HUES64 (cell line): ENCODE data around the gene DYRK1A.

ENCODE experiments used
- H3K27ac ChIP-seq: 2 replicates; pipeline ENCODE4 v1.7.0; 2013; ENCODE audit warnings: low read depth, low read length, inconsistent platforms
- H3K27me3 ChIP-seq: 2 replicates; pipeline ENCODE4 v1.6.1; 2013; ENCODE audit warnings: mild to moderate bottlenecking, low read length; ENCODE audit not compliant: insufficient read depth
- H3K36me3 ChIP-seq: 2 replicates; pipeline ENCODE4 v1.6.1; 2013; ENCODE audit warnings: mild to moderate bottlenecking, low read length; ENCODE audit not compliant: insufficient read depth
- H3K4me1 ChIP-seq: 2 replicates; pipeline ENCODE4 v1.6.1; 2013; ENCODE audit warnings: mild to moderate bottlenecking, low read length, moderate library complexity; ENCODE audit not compliant: insufficient read depth
- H3K4me3 ChIP-seq: 2 replicates; pipeline ENCODE4 v1.5.1; 2013; ENCODE audit warnings: mild to moderate bottlenecking, low read length, moderate library complexity
- H3K9ac ChIP-seq: 2 replicates; pipeline ENCODE4 v1.6.1; 2013; ENCODE audit warnings: mild to moderate bottlenecking, low read depth, low read length
- H3K9me3 ChIP-seq: 2 replicates; pipeline ENCODE4 v1.6.1; 2013; ENCODE audit warnings: low read depth, low read length; ENCODE audit not compliant: insufficient read depth
- WGBS: fragments of 150-250, 120-280 bp; methylation state at CpG from one replicate; pipeline ENCODE4 v1.1.7; 2013; ENCODE audit warnings: missing lambda C conversion rate; 5-methylcytosine and 5-hydroxymethylcytosine counted together

Gene DYRK1A

DNA sequence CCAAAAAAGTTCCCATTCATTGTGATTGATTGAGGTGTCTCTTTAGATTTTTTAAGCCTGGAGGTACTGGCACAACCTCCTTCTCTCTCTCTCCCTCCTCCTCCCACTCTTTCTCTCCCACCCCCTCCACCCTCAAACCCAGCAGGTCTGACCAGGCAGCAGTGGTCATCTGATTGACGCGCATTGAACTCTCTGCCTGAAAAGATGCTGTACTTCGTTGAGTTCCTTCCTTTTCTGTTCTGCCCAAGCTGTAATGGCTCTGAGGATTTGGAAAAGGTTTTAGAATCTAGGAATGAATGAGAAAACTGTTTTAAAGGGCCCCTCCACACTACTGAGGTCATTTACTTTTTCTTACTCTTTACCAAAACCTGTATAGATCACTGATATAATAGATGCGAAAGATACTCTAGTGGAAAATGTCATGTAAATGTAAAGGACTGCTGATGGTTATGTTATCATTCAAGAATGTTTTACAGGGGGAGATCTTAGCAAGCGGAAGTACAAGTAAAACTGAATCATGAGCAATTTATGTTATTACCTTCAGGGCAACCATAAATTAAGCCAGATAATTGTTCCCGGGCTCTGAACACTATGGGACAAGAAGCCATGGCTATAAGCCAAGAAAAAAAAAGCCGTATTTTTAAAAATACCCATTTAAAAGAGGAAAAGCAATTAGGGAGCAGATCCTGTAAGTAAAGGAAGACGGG is 25.2 kb upstream of the DYRK1A start:
- Histone ChIP-seq H3K36me3 (no peaks in the 10 kb centered on the region), H3K9ac (no peak overlapping the region), H3K4me3 (no peak overlapping the region), H3K9me3 (no peaks in the 10 kb centered on the region), H3K27ac (no peak overlapping the region), H3K4me1 (no peaks in the 10 kb centered on the region), H3K27me3 (no peaks in the 10 kb centered on the region)
- 86% methylated on average over 7 of the region's 8 CpGs for WGBS

DNA sequence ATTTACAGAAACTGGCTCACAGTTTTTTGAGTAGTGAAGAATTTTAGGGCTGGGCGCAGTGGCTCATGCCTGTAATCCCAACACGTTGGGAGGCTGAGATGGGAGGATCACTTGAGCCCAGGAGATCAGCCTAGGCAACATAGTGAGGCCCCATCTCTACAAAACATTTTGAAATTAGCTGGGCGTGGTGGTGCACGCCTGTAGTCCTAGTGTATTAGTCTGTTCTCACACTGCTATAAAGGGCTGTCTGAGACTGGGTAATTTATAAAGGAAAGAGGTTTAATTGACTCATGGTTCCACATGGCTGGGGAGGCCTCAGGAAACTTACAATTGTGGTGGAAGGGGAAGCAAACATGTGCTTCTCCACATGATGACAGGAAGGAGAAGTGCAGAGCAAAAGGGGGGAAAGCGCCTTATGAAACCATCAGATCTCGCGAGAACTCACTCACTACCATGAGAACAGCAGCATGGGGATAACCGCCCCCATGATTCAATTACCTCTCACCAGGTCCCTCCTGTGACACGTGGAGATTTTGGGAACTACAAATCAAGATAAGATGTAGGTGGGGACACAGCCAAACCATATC is 24.4 kb upstream of the DYRK1A start:
- Histone ChIP-seq H3K27me3 (no peaks in the 10 kb centered on the region), H3K4me3 (no peak overlapping the region), H3K27ac (no peak overlapping the region), H3K9me3 (peaks cover under 1% of the 10 kb centered on the region; the same call in 1 of the 2 replicates), H3K4me1 (no peaks in the 10 kb centered on the region), H3K9ac (no peak overlapping the region), H3K36me3 (no peaks in the 10 kb centered on the region)
- WGBS, result 97% methylated on average over 7 of the region's 9 CpGs

DNA sequence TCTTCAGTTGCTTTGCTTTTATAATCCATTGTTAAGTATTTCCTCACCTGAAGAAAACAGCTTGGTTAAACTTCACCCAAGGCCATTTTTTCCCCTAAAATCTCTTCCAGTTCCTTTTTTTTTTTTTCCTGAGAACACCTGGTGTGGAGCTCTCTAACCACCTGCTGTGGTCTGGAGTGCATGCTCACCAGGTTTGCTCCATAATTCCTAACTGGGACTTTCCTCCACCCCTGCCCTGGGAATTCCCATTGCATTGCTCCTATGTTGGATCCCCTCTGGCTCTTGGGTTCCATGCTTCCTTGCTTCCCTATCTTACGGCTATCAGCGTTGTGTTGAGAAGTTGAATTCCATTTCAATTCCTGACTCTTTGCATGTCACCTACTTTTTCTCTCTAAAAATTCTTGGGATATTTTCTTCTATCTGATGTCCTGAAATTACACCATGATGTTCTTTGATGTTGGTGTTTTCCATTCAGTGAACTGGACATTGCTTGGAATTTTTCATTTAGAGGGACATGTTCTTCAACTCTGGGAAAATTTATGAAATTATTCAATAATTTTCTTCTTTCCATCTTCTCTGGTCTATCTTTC is 19.6 kb upstream of the DYRK1A start:
- Histone ChIP-seq H3K9me3 (peaks cover 33% of the 10 kb centered on the region), H3K4me3 (no peak overlapping the region), H3K9ac (no peak overlapping the region), H3K36me3 (no peaks in the 10 kb centered on the region), H3K27ac (no peak overlapping the region), H3K4me1 (no peaks in the 10 kb centered on the region), H3K27me3 (no peaks in the 10 kb centered on the region)
- WGBS, result 95% methylated on average over 2 of the region's 2 CpGs

DNA sequence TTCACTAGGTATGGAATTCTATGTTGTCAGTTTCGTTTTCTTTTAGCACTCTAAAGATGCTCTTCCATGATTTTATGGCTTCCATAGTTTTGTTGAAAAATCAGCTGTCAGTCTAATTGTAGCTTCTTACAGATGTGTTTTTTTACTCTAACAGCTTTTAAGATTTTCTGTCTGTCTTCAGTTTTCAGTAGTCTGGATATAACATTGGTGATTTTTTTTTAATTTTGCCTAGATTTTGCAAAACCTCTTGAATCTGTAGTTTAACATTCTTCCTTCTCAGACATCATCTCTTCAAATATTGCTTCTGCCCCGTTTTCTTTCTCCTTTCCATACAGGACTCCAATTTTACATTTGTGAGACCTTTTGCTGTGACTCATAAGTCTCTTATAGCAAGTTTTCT is 17.9 kb upstream of the DYRK1A start:
- Histone ChIP-seq H3K4me1 (no peaks in the 10 kb centered on the region), H3K36me3 (no peaks in the 10 kb centered on the region), H3K27me3 (no peaks in the 10 kb centered on the region), H3K27ac (no peak overlapping the region), H3K4me3 (no peak overlapping the region), H3K9ac (no peak overlapping the region), H3K9me3 (peaks cover 35% of the 10 kb centered on the region)
- 86% methylated on average over 2 of the region's 2 CpGs for WGBS

DNA sequence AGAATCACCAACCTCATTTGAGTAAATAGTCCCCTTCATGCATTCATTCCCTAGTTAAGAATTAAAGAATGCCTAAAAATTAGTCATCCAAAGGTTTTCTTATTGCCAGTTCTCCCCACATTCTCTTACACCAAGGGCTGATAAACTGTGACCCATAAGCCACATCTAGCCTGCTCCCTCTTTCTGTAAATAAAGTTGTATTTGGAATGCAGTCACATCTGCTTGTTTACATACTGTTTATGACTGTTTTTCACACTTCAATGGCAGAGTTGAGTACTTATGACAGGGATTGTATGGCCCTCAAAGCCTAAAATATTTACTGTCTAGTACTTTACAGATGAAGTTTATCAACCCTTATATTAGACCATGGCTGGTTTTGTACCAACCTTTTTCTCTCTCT is 16.1 kb upstream of the DYRK1A start:
- H3K36me3 ChIP-seq, result no peaks in the 10 kb centered on the region
- H3K9me3 ChIP-seq, result peaks cover 35% of the 10 kb centered on the region
- no peak overlapping the region for H3K4me3 ChIP-seq
- H3K9ac ChIP-seq, result no peak overlapping the region
- H3K4me1 ChIP-seq, result peaks cover 4% of the 10 kb centered on the region; the same call in 1 of the 2 replicates
- H3K27ac ChIP-seq, result no peak overlapping the region
- H3K27me3 ChIP-seq, result no peaks in the 10 kb centered on the region

DNA sequence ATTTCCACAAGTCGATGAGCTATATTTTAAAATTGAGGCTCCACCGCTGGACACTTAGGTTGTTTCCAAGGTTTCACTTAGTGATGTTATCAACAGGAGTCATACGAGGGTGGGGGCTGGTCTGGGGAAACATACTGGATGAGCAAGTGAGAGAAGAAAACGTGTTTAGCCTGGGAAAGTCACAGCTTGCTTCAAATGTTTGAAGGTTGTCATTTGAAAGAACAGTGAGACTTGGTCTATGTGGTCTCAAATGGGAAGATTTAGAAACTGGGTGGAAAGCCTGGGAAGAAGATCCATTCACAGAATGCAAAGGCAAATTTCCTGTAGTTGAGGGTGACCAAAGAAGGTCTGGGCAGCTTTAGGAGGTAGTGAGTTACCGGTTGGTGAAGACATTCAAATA is 9.9 kb upstream of the DYRK1A start:
- Histone ChIP-seq H3K9me3 (peaks cover 5% of the 10 kb centered on the region; the same call in 1 of the 2 replicates), H3K27me3 (no peaks in the 10 kb centered on the region), H3K9ac (no peak overlapping the region), H3K27ac (no peak overlapping the region), H3K36me3 (no peaks in the 10 kb centered on the region), H3K4me3 (no peak overlapping the region), H3K4me1 (peaks cover 7% of the 10 kb centered on the region; the same call in 1 of the 2 replicates)
- WGBS, result 87% methylated on average over 4 of the region's 5 CpGs

DNA sequence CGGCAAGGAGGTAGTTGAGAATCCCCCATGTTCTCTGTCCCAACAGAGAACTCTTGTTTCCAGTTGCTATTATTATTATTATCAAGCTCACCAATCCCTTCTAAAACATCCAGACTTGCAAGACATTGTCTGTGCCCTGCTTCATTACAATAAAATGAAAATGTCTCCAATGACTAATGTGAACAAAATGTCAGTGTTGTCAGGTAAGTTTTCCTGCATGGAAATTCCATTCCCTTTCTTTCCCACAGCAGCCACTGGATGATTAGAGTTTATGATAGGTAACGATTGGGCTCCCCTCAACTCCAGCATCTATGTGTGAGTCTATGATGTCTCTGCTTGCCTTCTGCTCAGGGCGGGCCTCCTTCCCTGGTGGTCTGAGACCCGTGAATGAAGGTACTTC is 8.9 kb upstream of the DYRK1A start:
- H3K27ac ChIP-seq, result no peak overlapping the region
- H3K36me3 ChIP-seq, result no peaks in the 10 kb centered on the region
- H3K9ac ChIP-seq, result no peak overlapping the region
- H3K9me3 ChIP-seq, result no peaks in the 10 kb centered on the region
- no peaks in the 10 kb centered on the region for H3K27me3 ChIP-seq
- H3K4me1 ChIP-seq, result peaks cover 7% of the 10 kb centered on the region; the same call in 1 of the 2 replicates
- WGBS, result 89% methylated on average over 4 of the region's 4 CpGs
- H3K4me3 ChIP-seq, result no peak overlapping the region

DNA sequence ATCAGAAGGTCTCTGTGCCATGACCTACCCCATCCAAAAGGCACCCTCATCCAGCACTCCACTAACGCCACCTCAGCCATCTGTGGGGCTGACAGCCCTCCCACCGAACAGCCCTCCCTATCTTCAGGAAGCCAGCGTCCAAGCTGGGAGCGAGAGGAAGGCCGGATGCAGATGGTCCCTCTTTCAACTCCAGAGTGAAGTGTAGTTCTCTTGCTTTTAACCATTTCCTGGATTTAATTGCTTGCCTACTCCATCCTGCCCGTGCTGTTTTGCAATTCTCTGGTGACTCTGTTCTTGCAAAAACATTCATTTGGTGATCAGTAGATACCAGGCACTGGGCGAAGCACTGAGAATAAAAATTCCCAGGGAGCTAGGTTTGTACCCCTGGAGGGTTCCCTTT is 8.2 kb upstream of the DYRK1A start:
- Histone ChIP-seq H3K9ac (no peak overlapping the region), H3K27ac (no peak overlapping the region), H3K27me3 (no peaks in the 10 kb centered on the region), H3K36me3 (no peaks in the 10 kb centered on the region), H3K4me3 (no peak overlapping the region), H3K4me1 (peaks cover 7% of the 10 kb centered on the region; the same call in 1 of the 2 replicates), H3K9me3 (no peaks in the 10 kb centered on the region)
- 78% methylated on average over 7 of the region's 7 CpGs for WGBS

DNA sequence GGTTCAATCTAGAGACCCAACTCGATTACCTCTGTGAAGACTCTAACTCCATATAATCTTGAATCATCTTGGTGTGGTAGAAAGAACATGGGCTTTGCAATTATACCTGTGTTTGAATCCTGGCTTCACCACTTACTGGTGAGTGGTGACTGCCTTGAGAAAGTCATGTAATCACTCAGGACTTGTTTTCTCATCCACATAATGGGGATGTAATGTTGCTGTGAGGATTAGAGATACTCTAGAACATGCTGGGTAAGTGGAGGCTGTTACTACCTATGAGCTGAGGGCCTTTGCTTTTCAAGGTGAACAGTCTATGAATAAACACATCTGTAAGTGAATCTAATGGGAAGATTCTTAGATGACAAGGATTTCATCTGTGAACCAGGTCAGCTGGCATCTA is 2.6 kb upstream of the DYRK1A start:
- Histone ChIP-seq H3K4me3 (no peak overlapping the region), H3K4me1 (peaks cover 14% of the 10 kb centered on the region), H3K27me3 (no peaks in the 10 kb centered on the region), H3K36me3 (no peaks in the 10 kb centered on the region), H3K9me3 (no peaks in the 10 kb centered on the region), H3K9ac (no peak overlapping the region), H3K27ac (no peak overlapping the region)
- no CpG with 5 or more reads among the region's 1 CpG for WGBS

DNA sequence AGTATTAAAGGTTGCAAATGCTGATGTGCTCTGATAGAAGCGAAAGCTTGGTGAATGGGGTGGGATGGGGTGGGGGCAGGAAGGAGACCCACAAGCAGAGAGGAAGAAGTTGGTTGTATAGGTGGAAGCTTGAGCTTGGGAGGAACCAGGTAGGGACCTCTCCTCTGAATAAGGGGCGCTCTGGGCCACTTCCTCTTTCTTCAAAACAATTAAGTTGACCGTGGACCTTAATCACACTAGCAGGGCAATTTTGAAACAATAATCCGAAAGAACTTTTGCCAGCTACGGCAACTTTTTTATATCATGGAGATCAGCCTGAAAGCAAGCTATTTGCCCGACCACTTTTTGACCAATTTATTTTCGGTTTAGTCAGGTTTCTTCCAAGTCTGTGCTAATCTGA is 1.9 kb upstream of the DYRK1A start:
- H3K4me1 ChIP-seq, result peaks cover 21% of the 10 kb centered on the region
- H3K27ac ChIP-seq, result peak overlapping the region; percentile 99; the same call in 1 of the 2 replicates
- no peaks in the 10 kb centered on the region for H3K36me3 ChIP-seq
- no peaks in the 10 kb centered on the region for H3K27me3 ChIP-seq
- H3K9ac ChIP-seq, result peak overlapping the region; percentile 87; the same call in 1 of the 2 replicates
- 90% methylated on average over 7 of the region's 7 CpGs for WGBS
- no peaks in the 10 kb centered on the region for H3K9me3 ChIP-seq
- H3K4me3 ChIP-seq, result peak overlapping the region; percentile 71
